GM13977 (cell line): Measurements from ENCODE around the gene ARHGAP6.
A peak's percentile ranks its signal among the peaks of the same experiment; 100 is the strongest.

Experiments
- DNase-seq: peaks from one replicate; pipeline ENCODE4 v3.0.0; 2012; ENCODE audit warnings: low spot score
- CTCF ChIP-seq: IDR thresholded peaks from 2 replicates; pipeline ENCODE4 v1.5.1; 2012; ENCODE audit warnings: mild to moderate bottlenecking, control low read depth; ENCODE audit not compliant: insufficient read depth; ENCODE audit errors: extremely low read depth, missing control alignments
- in situ Hi-C: fragments of 300-500 bp; cut with MboI; formaldehyde crosslinking; loops from one replicate; pipeline ENCODE4 v1.12.0; 2022; ENCODE audit warnings: low sequenced_read_pairs, low pct_unique_long_range_greater_than_20kb, mixed read lengths, inconsistent platforms; ENCODE audit not compliant: unreplicated experiment

The ARHGAP6 gene

GRCh38 chrX:11151799-11152559 lies 513.7 kb downstream of the ARHGAP6 start:
- in situ Hi-C loops: no loop called here
- DNase-seq: no peak
- TF ChIP-seq CTCF: no peak

- no peak for DNase-seq
- no peak for TF ChIP-seq CTCF
- in situ Hi-C loops: loop anchor here (25.0 kb wide), 2 partner anchors 389 to 614 kb away; partner anchors contain the start of gene MSL3
These were observed 517.3 kb downstream of the ARHGAP6 start for GRCh38 chrX:11148401-11148800.

GRCh38 chrX:11146411-11146810 lies 519.3 kb downstream of the ARHGAP6 start:
- no peak for TF ChIP-seq CTCF
- in situ Hi-C loops: loop anchor here (25.0 kb wide), 2 partner anchors 391 to 616 kb away; partner anchors contain the start of gene MSL3

GRCh38 chrX:11143931-11144678 lies 521.6 kb downstream of the ARHGAP6 start:
- peak; percentile 72 for TF ChIP-seq CTCF
- in situ Hi-C loops: loop anchor here (25.0 kb wide), 2 partner anchors 393 to 618 kb away; partner anchors contain the start of gene MSL3
- DNase-seq: peak; percentile 75

More at GRCh38 chrX:11146411-11146810, 519.3 kb downstream of the ARHGAP6 start:
- DNase-seq: no peak

GRCh38 chrX:11138498-11139390 lies 527.0 kb downstream of the ARHGAP6 start:
- no peak for DNase-seq
- in situ Hi-C loops: loop anchor here (10.0 to 25.0 kb wide), 3 partner anchors 399 to 954 kb away; partner anchors contain the start of gene MSL3
- no peak for TF ChIP-seq CTCF
